Measurements from ENCODE around the gene AMELY. TPM values are rescaled to one million over a fixed set of nuclear protein-coding genes. Genes with fewer than 3 reads are reported as not detected.

AMELY gene
- total RNA-seq, 1 experiment from 2014 or later, result not detected

- H3K9me3 ChIP-seq (ENCODE audit: low read depth, low read length, poor library complexity, severe bottlenecking), result no peaks in the 10 kb centered on the region
- no peaks in the 10 kb centered on the region for H3K4me1 ChIP-seq (ENCODE audit: insufficient read depth, low read length, poor library complexity, severe bottlenecking)
- BruUV-seq (replicated peaks), result no TSS peak
- POLR2A ChIA-PET (ENCODE audit: low non-redundant PET), result no interaction called here
- H3K4me3 ChIP-seq (ENCODE audit: low read depth, low read length, poor library complexity, severe bottlenecking), result no peak overlapping the region
- no peak overlapping the region for H3K27ac ChIP-seq (ENCODE audit: low read depth, low read length, poor library complexity, severe bottlenecking)
- no peak for DNase-seq (ENCODE audit: low spot score)
- intact Hi-C loops (cut with micrococcal nuclease; ENCODE audit: unreplicated experiment), result no loop called here
- CTCF ChIA-PET, result no interaction called here
- no peak for TF ChIP-seq EZH2 (IDR thresholded peaks at IDR 0.05; ENCODE audit: borderline replicate concordance, low read depth, low read length, poor library complexity, severe bottlenecking)
- no peak for TF ChIP-seq CTCF (conservative IDR thresholded peaks at IDR 0.05; ENCODE audit: low read depth, low read length)
- no peaks in the 10 kb centered on the region for H3K27me3 ChIP-seq (replicated peaks; ENCODE audit: insufficient read depth, low read depth, low read length, poor library complexity)
- no peaks in the 10 kb centered on the region for H3K36me3 ChIP-seq (ENCODE audit: insufficient read depth, low read length, poor library complexity, severe bottlenecking)
Measured at GRCh38 chrY:6929237-6929636, 17.7 kb upstream of the AMELY start.

GRCh38 chrY:6928265-6928664, 16.7 kb upstream of the AMELY start:
- no peak for DNase-seq (ENCODE audit: low spot score)
- Histone ChIP-seq H3K36me3 (ENCODE audit: insufficient read depth, low read length, poor library complexity, severe bottlenecking) (no peaks in the 10 kb centered on the region), H3K27ac (ENCODE audit: low read depth, low read length, poor library complexity, severe bottlenecking) (no peak overlapping the region), H3K9me3 (ENCODE audit: low read depth, low read length, poor library complexity, severe bottlenecking) (no peaks in the 10 kb centered on the region), H3K27me3 (replicated peaks; ENCODE audit: insufficient read depth, low read depth, low read length, poor library complexity) (no peaks in the 10 kb centered on the region), H3K4me1 (ENCODE audit: insufficient read depth, low read length, poor library complexity, severe bottlenecking) (no peaks in the 10 kb centered on the region), H3K4me3 (ENCODE audit: low read depth, low read length, poor library complexity, severe bottlenecking) (no peak overlapping the region)
- ChIA-PET CTCF (no interaction called here), POLR2A (ENCODE audit: low non-redundant PET) (no interaction called here)
- no TSS peak for BruUV-seq (replicated peaks)
- TF ChIP-seq CTCF (conservative IDR thresholded peaks at IDR 0.05; ENCODE audit: low read depth, low read length), result no peak
- TF ChIP-seq EZH2 (IDR thresholded peaks at IDR 0.05; ENCODE audit: borderline replicate concordance, low read depth, low read length, poor library complexity, severe bottlenecking), result no peak
- intact Hi-C loops (cut with micrococcal nuclease; ENCODE audit: unreplicated experiment), result no loop called here

GRCh38 chrY:6921061-6921460, 9.5 kb upstream of the AMELY start:
- H3K4me1 ChIP-seq (ENCODE audit: insufficient read depth, low read length, poor library complexity, severe bottlenecking), result no peaks in the 10 kb centered on the region
- ChIA-PET CTCF (no interaction called here), POLR2A (ENCODE audit: low non-redundant PET) (no interaction called here)
- H3K36me3 ChIP-seq (ENCODE audit: insufficient read depth, low read length, poor library complexity, severe bottlenecking), result no peaks in the 10 kb centered on the region
- H3K4me3 ChIP-seq (ENCODE audit: low read depth, low read length, poor library complexity, severe bottlenecking), result no peak overlapping the region
- DNase-seq (ENCODE audit: low spot score), result no peak
- no peaks in the 10 kb centered on the region for H3K27me3 ChIP-seq (replicated peaks; ENCODE audit: insufficient read depth, low read depth, low read length, poor library complexity)
- no peaks in the 10 kb centered on the region for H3K9me3 ChIP-seq (ENCODE audit: low read depth, low read length, poor library complexity, severe bottlenecking)
- TF ChIP-seq EZH2 (IDR thresholded peaks at IDR 0.05; ENCODE audit: borderline replicate concordance, low read depth, low read length, poor library complexity, severe bottlenecking), result no peak
- TF ChIP-seq CTCF (conservative IDR thresholded peaks at IDR 0.05; ENCODE audit: low read depth, low read length), result no peak
- BruUV-seq (replicated peaks), result no TSS peak
- intact Hi-C loops (cut with micrococcal nuclease; ENCODE audit: unreplicated experiment), result no loop called here
- H3K27ac ChIP-seq (ENCODE audit: low read depth, low read length, poor library complexity, severe bottlenecking), result no peak overlapping the region

All from A673 (cell line).